HG02763 (cell line): ENCODE results near the gene SLC2A3.
"Not testable (repeated sequence)": the region's sequence is repeated elsewhere in the genome, so short reads cannot be mapped to it uniquely, and the experiment has no call there.

ENCODE experiments used
- ATAC-seq: cut with Tn5 transposase; IDR thresholded peaks from one replicate; pipeline ENCODE4 v1.9.1; 2021; ENCODE audit warnings: mild to moderate bottlenecking, moderate library complexity; ENCODE audit not compliant: unreplicated experiment

SLC2A3 gene

DNA sequence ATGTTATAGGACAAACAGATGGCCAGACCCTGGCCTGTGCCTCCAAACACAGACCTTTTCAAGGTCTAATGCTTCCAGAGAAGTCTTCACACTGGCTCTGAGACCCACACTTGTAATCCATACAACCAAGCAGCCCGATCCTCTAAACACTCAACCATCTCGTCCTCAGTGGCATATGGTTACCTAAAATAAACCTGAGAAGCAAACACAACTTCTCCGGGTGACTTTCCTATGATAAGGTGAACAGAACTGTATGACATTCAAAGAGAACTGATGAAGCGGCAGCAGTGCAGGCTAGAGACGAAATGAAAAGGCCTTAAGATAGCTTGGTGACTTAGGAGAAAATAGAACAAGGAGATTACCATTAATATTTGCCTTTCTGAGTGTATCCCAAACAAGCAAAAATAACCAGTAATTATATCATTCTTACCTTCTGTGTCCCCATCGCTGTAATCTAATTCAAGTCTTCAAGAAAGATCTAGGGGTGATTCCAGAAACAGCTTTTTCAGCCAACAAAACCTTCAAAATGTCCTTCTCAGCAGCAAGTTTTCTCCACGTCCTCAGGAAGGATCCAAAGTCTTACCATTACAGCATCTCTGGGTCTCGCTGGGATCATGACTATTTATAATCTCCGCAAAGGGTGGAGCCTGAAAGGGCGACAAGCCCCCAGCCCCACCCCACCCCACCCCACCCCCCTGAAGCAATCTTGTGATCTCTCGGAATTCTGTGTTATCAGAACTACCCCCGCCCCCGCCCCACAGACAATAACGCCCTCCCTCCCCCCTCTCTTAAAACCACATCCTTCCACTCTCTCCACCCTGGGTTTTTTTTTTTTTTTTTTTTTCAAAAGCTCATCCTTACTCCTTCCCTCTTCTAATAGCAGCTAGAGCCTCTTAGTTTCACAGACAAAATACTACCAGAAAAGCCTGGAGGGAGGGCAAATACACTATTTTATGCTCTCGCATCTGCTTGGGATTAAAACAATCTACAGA, at the start of gene SLC2A3:
Gene SLC2A3 (minus strand): TSS at position 598 of the 992 bp plus-strand sequence. CDS start 153 bp downstream, at position 445.
- ATAC-seq: no peak

DNA sequence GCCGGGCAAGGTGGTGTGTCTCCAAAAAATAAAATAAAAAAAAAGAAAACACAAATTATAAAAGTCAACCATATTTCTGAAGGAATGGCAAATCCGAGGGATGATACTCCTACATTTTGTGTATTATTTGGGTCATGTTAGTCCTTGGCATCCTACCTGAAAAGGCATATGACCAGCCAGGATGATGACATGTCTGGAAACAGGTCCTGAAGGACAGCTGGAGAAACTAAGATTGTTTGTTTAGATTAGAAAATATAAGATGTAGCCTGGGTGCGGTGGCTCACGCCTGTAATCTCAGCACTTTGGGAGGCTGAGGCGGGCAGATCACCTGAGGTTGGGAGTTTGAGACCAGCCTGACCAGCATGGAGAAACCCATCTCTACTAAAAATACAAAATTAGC, 48.9 kb upstream of the SLC2A3 start:
- no peak for ATAC-seq

DNA sequence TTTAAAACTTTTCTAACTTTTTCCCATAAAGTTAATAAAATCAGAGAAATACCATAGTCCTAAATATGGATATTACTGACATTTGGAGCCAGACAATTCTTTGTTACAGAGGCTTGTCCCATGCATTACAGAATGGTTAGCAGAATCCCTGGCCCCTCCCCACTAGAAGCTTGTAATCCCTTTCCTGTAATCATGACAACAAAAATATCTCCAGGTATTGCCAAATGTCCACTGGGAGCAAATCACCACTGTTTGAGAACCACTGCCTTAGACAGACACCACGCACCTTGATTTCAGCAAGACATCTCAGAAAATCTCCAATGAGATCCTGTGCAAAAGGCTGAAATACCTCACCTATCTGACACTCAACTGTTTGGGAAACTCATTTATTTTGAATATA, 47.5 kb upstream of the SLC2A3 start:
- ATAC-seq: not testable (repeated sequence)

DNA sequence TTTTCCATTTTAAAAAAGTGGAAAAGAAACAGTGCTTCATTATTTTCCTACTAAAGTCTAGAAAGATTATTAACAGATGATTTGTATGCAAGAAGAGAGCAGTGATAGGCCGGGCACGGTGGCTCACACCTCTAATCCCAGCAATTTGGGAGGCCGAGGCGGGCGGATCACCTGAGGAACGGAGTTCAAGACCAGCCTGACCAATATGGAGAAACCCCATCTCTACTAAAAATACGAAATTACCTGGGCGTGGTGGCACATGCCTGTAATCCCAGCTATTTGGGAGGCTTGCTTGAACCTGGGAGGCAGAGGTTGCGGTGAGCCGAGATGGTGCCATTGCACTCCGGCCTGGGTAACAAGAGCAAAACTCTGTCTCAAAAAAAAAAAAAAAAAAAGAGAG, 47.0 kb upstream of the SLC2A3 start:
- not testable (repeated sequence) for ATAC-seq

DNA sequence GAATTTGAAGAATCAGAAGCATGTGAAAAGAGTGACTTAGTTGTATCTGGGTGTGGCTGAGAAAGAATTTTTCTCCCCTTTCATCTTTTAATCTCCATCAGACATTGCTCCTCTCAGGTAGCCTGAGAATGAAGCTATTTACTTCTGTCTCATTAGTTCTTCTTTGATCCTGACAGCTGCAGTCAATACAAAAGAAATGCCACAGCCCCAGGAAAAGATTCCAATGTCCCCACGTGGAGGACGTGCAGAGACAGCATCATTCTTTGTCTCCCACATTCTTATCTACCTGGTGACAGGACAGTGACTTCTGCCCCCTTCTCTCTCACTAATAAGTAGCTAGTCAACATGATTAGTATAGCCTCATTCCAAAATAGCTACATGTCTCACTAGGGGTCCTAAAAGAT, 46.3 kb upstream of the SLC2A3 start:
- not testable (repeated sequence) for ATAC-seq

DNA sequence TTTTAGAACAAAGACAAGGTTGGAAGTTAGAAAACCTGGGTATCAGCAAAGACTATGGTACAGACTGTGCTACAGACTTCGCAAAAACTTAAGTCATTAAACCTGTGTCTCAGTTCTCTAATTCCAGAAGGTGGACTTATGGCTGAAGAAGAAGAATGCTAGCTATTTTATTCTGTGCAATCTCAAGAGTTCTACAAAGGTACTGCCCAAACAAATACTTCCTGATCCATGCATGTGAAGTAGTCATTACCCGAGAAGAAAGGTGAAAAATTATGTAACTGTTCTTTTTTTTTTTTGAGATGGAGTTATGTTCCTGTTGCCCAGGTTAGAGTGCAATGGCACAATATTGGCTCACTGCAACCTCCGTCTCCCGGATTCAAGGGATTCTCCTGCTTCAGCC, 45.5 kb upstream of the SLC2A3 start:
- ATAC-seq: no peak

DNA sequence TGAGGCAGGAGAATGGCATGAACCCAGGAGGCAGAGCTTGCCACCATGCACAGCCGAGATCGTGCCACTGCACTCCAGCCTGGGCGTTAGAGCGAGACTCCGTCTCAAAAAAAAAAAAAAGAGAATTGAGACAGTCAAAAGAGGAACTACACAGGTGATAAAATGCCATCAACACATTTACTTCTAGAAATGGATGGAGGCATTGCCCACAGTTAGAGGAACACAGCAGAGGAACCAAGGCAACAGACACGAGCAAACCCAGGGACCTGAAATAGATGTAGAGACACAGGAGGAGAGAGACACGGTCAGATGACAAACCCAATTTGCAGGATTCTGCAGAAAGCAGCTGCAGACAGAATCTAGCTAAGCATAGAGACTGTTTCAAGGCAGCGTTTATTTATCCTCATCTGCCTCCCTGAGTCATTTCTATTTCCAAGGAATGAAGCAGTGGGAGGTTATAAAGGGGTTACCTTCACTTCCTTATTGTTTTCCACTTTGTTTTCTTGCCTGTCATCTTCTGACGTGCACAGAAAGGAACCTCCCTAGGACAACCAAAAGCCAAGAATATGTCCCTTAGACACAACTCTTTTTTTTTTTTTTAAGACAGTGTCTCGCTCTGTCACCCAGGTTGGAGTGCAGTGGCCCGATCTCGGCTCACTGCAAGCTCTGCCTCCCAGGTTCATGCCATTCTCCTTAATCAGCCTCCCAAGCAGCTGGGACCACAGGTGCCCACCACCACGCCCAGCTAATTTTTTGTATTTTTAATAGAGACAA, 41.6 kb upstream of the SLC2A3 start:
- ATAC-seq: not testable (repeated sequence)

DNA sequence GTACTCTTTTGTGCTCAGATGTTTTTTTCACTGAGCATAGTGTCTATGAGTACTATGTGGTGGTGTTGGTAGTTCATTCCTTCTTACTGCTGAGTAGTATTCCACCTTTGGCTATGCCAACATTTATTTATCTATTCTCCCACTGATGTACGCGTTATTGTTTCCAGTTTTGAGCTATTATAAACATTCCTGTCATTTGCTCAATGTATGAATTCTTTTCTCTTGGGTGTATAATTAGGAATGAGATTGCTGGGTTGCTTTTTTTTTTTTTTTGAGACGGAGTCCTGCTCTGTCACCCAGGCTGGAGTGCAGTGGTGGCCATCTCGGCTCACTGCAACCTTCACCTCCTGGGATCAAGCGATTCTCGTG, 37.5 kb upstream of the SLC2A3 start:
- no peak for ATAC-seq

DNA sequence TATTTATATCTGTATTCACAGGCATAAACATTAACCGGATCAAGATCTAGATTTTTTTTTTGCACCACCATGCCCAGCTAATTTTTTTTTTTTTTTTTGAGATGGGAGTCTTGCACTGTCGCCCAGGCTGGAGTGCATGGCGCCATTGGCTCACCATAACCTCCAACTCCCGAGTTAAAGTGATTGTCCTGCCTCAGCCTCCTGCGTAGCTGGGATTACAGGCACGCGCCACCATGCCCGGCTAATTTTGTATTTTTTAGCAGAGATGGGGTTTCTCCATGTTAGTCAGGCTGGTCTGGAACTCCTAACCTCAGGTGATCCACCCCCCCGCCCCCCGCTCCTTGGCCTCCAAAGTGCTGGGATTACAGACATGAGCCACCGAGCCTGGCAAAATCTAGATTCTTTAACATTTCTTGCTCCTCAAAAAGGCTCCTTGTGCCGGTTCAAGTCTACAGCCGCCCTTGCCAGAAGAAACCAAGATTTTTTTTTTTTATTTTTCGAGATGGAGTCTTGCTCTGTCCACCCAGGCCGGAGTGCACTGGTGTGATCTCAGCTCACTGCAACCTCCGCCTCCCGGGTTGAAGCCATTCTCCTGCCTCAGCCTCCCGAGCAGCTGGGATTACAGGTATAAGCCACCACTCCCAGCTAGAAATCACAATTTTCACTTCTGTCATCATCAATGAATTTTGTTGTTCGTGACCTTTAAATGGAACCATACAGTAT, 36.9 kb upstream of the SLC2A3 start:
- ATAC-seq: no peak

DNA sequence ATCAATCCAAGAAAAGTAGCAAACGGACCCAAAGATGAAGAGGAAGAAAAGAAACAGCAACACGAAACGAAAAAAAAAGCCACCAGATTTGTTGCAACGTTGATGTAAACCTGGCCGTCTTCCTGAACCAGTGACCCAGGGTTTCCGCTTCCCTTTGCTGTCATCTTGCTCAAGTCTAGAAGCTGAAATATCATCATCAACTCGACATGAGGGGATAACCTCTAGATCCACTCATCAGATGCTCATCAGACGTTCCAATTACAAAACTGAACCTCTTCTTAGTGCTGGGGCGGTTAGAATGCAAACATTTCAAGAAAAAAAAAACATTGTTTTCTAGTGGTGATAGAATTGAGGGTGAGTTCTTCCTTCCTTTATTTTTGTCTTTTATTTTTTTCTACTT, 36.3 kb upstream of the SLC2A3 start:
- ATAC-seq: not testable (repeated sequence)

DNA sequence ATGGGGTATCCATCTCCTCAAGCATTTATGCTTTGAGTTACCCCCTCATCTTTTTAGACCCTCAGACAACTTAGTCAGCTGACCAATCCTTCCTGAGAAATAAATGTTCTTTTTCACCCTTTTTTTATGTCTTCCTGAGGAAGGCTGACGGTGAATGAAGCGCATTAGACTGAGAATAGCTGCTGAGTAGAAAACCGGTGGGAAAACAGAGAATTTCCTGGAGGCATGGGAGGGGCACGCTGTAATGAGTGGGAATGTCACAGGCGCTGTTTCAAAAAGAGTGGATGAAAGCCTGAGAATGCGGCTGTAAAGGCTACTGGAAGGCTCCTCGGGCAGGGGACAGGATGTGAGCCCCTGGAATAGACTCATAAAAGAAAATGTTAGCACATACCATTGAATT, 35.8 kb upstream of the SLC2A3 start:
- ATAC-seq: not testable (repeated sequence)

DNA sequence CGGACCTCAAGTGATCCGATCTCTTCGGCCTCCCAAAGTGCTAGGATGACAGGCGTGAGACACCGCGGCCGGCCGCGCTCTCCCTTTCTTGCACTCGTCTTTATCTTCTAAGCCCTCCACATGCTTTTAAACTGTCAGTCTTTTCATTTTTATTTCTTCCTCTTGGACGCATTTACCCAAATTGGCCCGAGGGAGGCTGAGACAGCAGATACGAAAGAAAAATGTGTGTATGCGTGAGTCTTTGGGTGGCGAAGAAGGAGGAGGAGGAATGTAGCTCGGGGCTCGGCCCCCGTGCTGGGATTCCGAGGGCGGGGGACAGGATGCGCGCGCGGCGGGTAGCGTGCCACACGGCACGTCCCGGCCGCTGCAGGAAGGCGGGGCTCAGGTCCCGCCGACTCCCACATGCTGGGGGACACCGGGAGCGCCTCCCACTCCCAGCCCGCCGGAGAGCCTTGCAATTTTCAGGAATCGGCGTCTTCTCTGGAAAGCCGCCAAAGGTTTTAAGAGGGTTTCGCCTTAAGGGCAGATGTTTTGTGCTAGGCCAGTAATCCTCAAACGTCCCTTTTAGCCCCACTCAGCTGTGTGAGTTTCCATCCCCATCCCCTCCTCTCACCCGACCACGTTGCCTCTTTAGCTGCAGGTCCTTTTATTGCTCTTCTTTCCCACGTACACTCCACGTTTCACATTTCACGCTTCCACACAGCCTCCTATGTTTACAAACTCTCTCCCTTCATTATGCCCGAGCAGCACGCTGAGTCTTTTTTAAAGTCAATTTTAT, 34.7 kb upstream of the SLC2A3 start:
- peak; percentile 91 for ATAC-seq

DNA sequence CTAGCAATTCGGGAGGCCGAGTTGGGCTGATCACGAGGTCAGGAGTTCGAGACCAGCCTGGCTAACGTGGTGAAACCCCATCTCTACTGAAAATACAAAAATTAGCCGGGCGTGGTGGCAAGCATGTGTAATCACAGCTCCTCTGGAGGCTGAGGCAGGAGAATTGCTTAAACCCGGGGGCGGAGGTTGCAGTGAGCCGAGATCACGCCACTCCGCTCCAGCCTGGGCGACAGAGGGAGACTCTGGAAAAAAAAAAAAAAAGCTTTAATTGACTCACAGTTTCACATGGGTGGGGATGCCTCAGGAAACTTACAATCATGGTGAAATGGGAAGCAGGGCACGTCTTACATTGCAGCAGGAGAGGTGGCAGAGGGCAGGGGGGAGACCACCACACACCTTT, 30.6 kb upstream of the SLC2A3 start:
- no peak for ATAC-seq

DNA sequence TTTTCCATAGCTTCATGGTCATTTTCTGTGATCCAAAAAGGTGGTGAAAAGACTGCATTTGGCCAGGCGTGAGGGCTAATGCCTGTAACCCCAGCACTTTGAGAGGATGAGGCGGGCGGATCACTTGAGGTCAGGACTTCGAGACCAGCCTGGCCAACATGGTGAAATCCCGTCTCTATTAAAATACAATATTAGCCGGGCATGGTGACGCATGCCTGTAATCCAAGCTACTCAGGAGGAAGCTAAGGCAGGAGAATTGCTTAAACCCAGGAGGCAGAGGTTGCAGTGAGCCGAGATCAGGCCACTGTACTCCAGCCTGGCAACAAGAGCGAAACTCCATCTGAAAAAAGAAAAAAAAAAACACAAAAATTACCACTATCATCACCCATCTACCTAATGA, 28.7 kb upstream of the SLC2A3 start:
- ATAC-seq: not testable (repeated sequence)

DNA sequence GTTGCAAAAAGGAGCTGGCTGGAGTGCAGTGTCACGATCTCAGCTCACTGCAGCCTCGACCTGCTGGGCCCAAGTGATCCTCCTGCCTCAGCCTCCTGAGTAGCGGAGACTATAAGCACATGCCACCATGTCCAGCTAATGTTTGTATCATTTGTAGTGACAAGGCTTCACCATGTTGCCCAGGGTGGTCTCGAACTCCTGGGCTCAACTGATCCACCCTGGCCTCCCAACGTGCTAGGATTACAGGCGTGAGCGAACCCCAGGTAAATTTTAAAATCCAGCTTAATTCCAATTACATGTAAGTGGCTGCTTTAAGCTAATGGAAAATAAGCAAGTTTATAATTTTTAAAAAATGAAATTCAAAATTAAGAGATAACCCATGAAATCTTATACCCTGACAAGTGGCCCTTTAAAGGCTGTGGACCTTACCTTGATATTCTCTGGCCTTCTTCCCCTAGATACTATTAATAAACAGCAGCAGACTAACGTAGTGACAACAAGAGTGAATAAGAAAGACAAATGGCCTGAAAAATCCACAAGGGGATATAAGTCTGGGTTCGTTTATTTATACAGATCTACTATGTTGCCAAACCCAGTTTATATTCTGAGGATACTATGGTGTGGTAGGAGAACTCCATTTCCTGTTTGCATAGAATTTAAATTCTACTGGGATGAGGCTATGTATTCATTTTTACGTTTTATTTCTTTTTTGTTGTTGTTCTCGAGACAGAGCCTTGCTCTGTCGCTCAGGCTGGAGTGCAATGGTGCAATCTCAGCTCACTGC, 25.6 kb upstream of the SLC2A3 start:
- no peak for ATAC-seq

DNA sequence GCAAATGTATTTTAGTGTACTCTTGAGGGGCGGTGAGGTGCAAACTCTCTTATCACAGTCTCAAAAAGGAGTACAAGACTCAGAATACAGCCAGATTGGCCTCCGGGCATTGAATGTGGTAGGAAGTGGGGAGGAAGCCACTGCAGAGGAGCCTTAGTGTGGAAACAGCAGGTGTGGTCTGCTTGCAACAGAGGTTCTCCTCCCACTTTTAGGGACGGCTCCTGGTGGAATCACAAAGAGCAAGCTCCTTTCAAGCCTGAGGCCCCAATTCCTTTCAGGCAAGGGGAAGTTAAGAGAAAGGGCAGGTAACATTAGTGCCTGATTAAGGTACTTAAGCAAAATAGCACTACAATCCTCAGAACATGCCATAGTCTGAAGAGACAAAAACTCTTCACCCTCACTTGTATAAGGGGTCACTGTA, 23.7 kb upstream of the SLC2A3 start:
- peak; percentile 41 for ATAC-seq

DNA sequence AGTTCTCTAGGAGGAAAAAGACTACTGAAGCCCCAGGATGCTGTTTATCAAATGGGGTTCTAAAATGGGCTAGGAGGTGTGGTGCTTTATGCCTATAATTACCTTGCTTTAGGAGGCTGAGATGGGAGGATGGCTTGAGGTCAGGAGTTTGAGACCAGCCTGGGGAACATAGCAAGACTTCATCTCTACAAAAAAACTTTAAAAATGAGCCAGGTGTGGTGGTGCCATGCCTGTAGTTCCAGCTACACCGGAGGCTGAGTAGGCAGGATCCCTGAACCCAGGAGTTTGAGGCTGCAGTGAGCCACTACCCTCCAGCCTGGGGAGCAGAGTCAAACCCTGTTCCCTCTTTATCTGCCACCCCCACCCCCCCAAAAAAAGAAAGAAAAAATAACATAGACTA, 23.3 kb upstream of the SLC2A3 start:
- ATAC-seq: no peak

DNA sequence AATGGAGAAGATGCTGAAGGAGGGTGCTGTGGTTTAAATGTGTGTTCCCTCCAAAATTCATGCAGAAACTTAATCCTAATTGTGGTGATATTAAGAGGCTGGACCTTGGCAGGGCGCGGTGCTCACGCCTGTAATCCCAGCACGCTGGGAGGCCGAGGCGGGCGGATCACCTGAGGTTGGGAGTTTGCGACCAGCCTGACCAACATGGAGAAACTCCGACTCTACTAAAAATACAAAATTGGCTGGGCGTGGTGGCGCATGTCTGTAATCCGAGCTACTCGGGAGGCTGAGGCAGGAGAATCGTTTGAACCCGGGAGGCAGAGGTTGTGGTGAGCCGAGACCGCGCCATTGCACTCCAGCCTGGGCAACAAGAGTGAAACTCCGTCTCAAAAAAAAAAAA, 18.9 kb upstream of the SLC2A3 start:
- not testable (repeated sequence) for ATAC-seq

DNA sequence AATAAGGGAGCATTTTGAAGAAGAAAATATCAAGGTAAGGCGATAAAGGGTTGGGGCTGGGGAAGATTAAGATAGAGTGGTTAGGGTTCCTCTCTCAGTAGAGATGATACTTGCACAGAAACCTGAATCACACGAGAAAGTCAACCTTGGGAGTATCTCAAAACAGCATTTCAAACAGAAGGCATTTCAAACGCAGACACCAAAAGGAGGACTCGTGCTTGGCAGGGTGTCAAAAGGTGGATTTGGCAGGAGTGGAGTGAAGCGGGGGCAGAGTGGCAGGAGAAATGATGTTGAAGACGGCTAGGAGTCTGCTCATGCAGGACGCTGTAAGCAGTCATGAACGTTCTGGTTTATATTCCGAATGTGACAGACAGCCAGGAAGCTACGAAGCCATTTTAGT, 18.4 kb upstream of the SLC2A3 start:
- not testable (repeated sequence) for ATAC-seq

DNA sequence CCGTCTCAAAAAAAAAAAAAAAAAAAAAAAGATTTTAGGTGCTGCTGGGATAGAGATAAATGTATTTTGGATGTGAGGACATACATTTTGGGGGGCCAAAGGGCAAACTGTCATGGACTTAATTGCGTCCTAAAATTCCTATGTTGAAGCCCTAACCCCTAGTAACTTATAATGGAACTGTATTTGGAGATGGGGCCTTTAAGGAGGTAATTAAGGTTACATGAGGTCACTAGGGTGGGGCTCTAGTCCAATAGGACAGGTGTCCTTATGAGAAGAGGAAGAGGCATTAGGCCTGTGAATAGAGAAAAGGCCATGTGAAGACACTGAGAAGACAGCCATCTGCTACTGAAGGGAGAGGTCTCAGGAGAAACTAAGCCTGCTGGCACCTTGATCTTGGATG, 17.9 kb upstream of the SLC2A3 start:
- ATAC-seq: not testable (repeated sequence)
